MM.1S (cell line): ENCODE data around the gene MAPK9.

Experiments used
- DNase-seq: peaks from one replicate; pipeline ENCODE4 v3.0.0-alpha.2; 2015
- H2AFZ ChIP-seq: fragments of 300-600 bp; sonication (generic); 2 replicates; pipeline ENCODE4 v1.6.0; 2016; ENCODE audit warnings: antibody characterized with exemption, low read length
- H3F3A ChIP-seq: fragments of 300-600 bp; sonication (generic); 2 replicates; pipeline ENCODE4 v1.6.1; 2016; ENCODE audit warnings: mild to moderate bottlenecking, antibody characterized with exemption, low read length, moderate library complexity, mixed read lengths; ENCODE audit not compliant: insufficient read depth
- H3K27ac ChIP-seq: fragments of 300-600 bp; sonication (generic); 2 replicates; pipeline ENCODE4 v1.5.1; 2016; ENCODE audit warnings: mild to moderate bottlenecking, low read length
- H3K27me3 ChIP-seq: fragments of 300-600 bp; sonication (generic); replicated peaks from 2 replicates; pipeline ENCODE4 v1.6.0; 2016; ENCODE audit warnings: low read length; ENCODE audit not compliant: insufficient read depth
- H3K36me3 ChIP-seq: fragments of 300-600 bp; sonication (generic); replicated peaks from 2 replicates; pipeline ENCODE4 v1.6.1; 2016; ENCODE audit warnings: mild to moderate bottlenecking, low read length, mixed read lengths; ENCODE audit not compliant: insufficient read depth
- H3K4me1 ChIP-seq: fragments of 300-600 bp; sonication (generic); 2 replicates; pipeline ENCODE4 v1.6.1; 2016; ENCODE audit warnings: low read length, mixed read lengths
- H3K4me2 ChIP-seq: fragments of 300-600 bp; sonication (generic); 2 replicates; pipeline ENCODE4 v1.6.0; 2016; ENCODE audit warnings: low read depth, low read length
- H3K4me3 ChIP-seq: fragments of 300-600 bp; sonication (generic); 2 replicates; pipeline ENCODE4 v1.5.1; 2016; ENCODE audit warnings: low read length, mixed read lengths
- H3K79me2 ChIP-seq: fragments of 300-600 bp; sonication (generic); 2 replicates; pipeline ENCODE4 v1.6.1; 2016; ENCODE audit warnings: mixed run types, low read length, mixed read lengths
- H3K9ac ChIP-seq: fragments of 300-600 bp; sonication (generic); 2 replicates; pipeline ENCODE4 v1.6.1; 2016; ENCODE audit warnings: low read length, mixed read lengths
- H3K9me2 ChIP-seq: fragments of 300-600 bp; sonication (generic); replicated peaks from 2 replicates; pipeline ENCODE4 v1.6.1; 2016; ENCODE audit warnings: mild to moderate bottlenecking, low read length, mixed read lengths; ENCODE audit not compliant: insufficient read depth
- H3K9me3 ChIP-seq: fragments of 300-600 bp; sonication (generic); replicated peaks from 2 replicates; pipeline ENCODE4 v1.6.1; 2016; ENCODE audit warnings: mild to moderate bottlenecking, low read length, mixed read lengths; ENCODE audit not compliant: insufficient read depth
- H4K20me1 ChIP-seq: fragments of 300-600 bp; sonication (generic); 2 replicates; pipeline ENCODE4 v1.6.1; 2016; ENCODE audit warnings: mild to moderate bottlenecking, low read length, moderate library complexity, mixed read lengths; ENCODE audit not compliant: insufficient read depth
- EZH2 ChIP-seq: fragments of 300-600 bp; sonication (generic); optimal IDR thresholded peaks from 2 replicates; pipeline ENCODE3; 2017; ENCODE audit warnings: low read depth, mild to moderate bottlenecking, antibody characterized with exemption, low read length, mixed read lengths
- EZH2phosphoT487 ChIP-seq: fragments of 300-600 bp; sonication (generic); IDR thresholded peaks from 2 replicates; pipeline ENCODE4 v1.6.1; 2018; ENCODE audit warnings: antibody characterized with exemption, low read length
- TF ChIP-seq, protein P1 (sequence below): fragments of 300-600 bp; sonication (generic); IDR thresholded peaks from 2 replicates; pipeline ENCODE4 v1.5.1; 2016; ENCODE audit warnings: antibody characterized with exemption, low read length, mixed read lengths

MAPK9 gene

GRCh38 chr5:180238631-180239030, 53.3 kb downstream of the MAPK9 start:
- H3K4me3 ChIP-seq: no peak overlapping the region
- peaks cover 14% of the 10 kb centered on the region; the same call in 1 of the 2 replicates for H3K36me3 ChIP-seq

GRCh38 chr5:180235846-180236245, 56.0 kb downstream of the MAPK9 start:
- H2AFZ ChIP-seq: no peak overlapping the region
- TF ChIP-seq EZH2 (no peak), EZH2phosphoT487 (no peak)
- TF ChIP-seq, protein P1, sequence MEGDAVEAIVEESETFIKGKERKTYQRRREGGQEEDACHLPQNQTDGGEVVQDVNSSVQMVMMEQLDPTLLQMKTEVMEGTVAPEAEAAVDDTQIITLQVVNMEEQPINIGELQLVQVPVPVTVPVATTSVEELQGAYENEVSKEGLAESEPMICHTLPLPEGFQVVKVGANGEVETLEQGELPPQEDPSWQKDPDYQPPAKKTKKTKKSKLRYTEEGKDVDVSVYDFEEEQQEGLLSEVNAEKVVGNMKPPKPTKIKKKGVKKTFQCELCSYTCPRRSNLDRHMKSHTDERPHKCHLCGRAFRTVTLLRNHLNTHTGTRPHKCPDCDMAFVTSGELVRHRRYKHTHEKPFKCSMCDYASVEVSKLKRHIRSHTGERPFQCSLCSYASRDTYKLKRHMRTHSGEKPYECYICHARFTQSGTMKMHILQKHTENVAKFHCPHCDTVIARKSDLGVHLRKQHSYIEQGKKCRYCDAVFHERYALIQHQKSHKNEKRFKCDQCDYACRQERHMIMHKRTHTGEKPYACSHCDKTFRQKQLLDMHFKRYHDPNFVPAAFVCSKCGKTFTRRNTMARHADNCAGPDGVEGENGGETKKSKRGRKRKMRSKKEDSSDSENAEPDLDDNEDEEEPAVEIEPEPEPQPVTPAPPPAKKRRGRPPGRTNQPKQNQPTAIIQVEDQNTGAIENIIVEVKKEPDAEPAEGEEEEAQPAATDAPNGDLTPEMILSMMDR: no peak
- H3F3A ChIP-seq: no peaks in the 10 kb centered on the region
- no peaks in the 10 kb centered on the region for H3K27me3 ChIP-seq
- no peaks in the 10 kb centered on the region for H3K4me1 ChIP-seq
- H3K27ac ChIP-seq: no peak overlapping the region
- DNase-seq: no peak
- H3K4me3 ChIP-seq: no peak overlapping the region
- H3K36me3 ChIP-seq: peaks cover 9% of the 10 kb centered on the region; the same call in 1 of the 2 replicates
- H3K79me2 ChIP-seq: no peaks in the 10 kb centered on the region
- no peaks in the 10 kb centered on the region for H4K20me1 ChIP-seq
- no peaks in the 10 kb centered on the region for H3K9me2 ChIP-seq
- H3K9ac ChIP-seq: no peak overlapping the region
- no peak overlapping the region for H3K4me2 ChIP-seq
- no peaks in the 10 kb centered on the region; the same call in 1 of the 2 replicates for H3K9me3 ChIP-seq

More at GRCh38 chr5:180238631-180239030, 53.3 kb downstream of the MAPK9 start:
- Histone ChIP-seq H4K20me1 (no peaks in the 10 kb centered on the region), H3K9me2 (no peaks in the 10 kb centered on the region), H3F3A (no peaks in the 10 kb centered on the region), H3K79me2 (no peaks in the 10 kb centered on the region), H3K4me2 (no peak overlapping the region), H2AFZ (no peak overlapping the region), H3K9ac (no peak overlapping the region), H3K27ac (no peak overlapping the region), H3K9me3 (no peaks in the 10 kb centered on the region; the same call in 1 of the 2 replicates), H3K27me3 (no peaks in the 10 kb centered on the region), H3K4me1 (no peaks in the 10 kb centered on the region)
- TF ChIP-seq, protein P1: no peak
- TF ChIP-seq EZH2phosphoT487 (no peak), EZH2 (no peak)
- no peak for DNase-seq

DNA sequence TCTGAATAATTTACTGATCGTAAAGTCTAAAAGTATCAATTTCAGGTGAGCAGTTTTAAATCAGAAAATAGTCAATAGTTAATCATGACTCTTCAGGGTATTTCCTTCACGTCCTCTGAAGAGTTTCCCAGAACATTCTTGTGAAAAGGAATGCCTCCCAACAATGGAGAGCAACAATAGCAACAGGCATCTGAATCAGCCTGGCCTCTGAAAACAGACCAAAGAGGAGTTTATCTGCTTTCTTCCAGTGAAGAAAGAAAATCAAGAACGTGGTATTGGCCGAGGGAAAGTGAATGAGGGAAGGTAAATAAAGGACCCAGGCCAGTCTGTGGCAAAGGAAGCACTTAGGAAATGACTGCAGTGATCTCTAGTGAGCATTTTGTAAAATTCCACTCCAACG, 56.8 kb downstream of the MAPK9 start:
- Histone ChIP-seq H3K36me3 (0 out of 2 replicates have a peak, but pooled peaks cover 5% of the 10 kb centered on the region), H3K79me2 (no peaks in the 10 kb centered on the region), H3K9me2 (no peaks in the 10 kb centered on the region), H3K4me3 (no peak overlapping the region), H4K20me1 (no peaks in the 10 kb centered on the region), H3K9ac (no peak overlapping the region), H3K27ac (no peak overlapping the region), H2AFZ (no peak overlapping the region), H3K9me3 (no peaks in the 10 kb centered on the region; the same call in 1 of the 2 replicates), H3K4me2 (no peak overlapping the region), H3F3A (no peaks in the 10 kb centered on the region), H3K27me3 (no peaks in the 10 kb centered on the region), H3K4me1 (no peaks in the 10 kb centered on the region)
- TF ChIP-seq EZH2phosphoT487 (no peak), EZH2 (no peak)
- TF ChIP-seq, protein P1: no peak
- no peak for DNase-seq
